GM19467 (cell line): ENCODE data around the gene SCARB1.
A peak's percentile ranks its signal among the peaks of the same experiment; 100 is the strongest.

Source experiments
- ATAC-seq: cut with Tn5 transposase; IDR thresholded peaks from one replicate; pipeline ENCODE4 v1.9.1; 2021; ENCODE audit warnings: mild to moderate bottlenecking, moderate library complexity; ENCODE audit not compliant: unreplicated experiment

SCARB1 gene

GRCh38 chr12:124865728-124866127 lies 2.1 kb upstream of the SCARB1 start:
- no peak for ATAC-seq

DNA sequence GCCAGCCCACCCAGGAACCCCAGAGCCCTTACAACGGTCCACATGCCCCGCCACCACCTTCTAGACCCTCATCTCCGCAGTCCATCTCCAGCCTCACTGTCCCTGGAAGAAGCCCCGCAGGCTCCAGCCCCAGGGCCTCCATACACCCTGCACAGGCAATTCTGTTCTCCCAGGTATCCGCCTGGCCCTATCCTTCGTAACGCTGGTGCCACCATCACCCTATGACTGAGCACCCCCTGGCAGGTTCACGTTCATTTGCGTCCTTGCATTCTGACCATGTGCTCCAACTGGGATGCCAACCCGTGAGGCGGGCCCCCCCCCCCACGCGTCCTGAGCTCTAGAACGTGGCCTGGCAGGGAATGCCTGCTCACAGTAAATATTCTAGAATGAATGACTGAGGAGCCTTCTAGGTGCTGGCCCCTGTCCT lies 675 bp upstream of the SCARB1 start:
- no peak for ATAC-seq

GRCh38 chr12:124862768-124863415 lies 772 bp downstream of the SCARB1 start:
- ATAC-seq = peak; percentile 14

- ATAC-seq = no peak
Observed at GRCh38 chr12:124861898-124862676, 1.6 kb downstream of the SCARB1 start.

DNA sequence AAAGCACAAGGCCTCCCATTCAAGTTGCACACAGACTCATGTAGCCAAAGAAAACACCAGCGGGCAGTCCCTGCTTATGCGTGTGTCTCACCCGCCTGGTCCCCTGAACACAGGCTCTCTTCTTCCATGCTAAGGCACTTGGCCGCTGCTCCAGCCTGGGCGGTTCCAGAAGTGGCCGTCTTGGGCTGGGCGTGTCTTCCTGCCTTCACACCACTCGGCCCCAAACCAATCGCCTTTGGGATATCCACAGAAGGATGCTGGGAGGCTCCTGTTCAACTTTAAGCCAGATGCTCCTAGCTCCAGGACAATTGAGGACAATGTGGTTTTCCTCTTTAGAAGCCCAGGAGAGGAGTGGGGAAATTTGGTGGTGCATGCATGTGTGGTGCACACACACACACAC lies 2.2 kb downstream of the SCARB1 start:
- no peak for ATAC-seq

DNA sequence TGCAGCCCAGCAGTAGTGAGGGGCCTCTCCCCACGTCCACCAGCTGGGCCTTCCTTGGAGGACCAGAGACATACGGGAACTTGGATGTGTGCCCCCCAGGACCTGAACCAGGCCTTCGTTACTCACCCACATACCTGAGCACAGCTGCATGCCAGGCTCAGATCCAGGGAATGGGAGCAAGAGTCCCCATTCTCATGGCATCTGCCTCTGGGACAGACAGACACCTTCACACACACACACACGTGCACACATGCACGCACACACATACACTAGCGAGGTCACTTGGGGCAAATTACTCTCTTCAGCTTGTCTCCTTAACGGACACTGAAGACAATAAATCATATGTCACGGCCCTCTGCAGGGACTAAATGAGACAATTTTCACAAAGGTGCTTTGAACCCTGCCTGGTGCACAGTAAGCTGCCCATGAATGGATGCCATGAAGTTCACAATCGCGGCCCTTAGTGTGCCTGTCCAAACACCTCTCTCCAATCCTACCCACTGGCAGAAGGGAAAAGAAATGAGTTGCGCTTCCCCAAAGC lies 5.7 kb downstream of the SCARB1 start:
- ATAC-seq = no peak

DNA sequence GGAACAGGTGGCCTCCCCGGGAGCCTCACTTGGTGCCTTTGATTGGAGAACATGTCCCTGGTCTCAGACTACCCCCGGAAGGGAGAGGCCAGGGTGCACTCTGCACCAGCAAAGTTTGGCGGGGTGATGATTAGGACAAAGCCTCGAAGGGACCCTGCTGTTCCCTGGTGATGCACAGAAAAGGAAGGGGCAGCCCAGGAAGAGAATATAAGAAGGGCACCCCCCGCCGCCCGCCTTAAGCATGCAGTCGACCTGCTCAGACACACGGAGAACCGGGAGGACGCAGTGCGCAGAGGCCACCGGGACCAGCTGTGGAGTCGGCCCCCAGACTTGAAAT lies 6.9 kb downstream of the SCARB1 start:
- ATAC-seq = no peak

GRCh38 chr12:124856132-124856841 lies 7.4 kb downstream of the SCARB1 start:
- no peak for ATAC-seq

GRCh38 chr12:124855275-124855957 lies 8.2 kb downstream of the SCARB1 start:
- no peak for ATAC-seq

DNA sequence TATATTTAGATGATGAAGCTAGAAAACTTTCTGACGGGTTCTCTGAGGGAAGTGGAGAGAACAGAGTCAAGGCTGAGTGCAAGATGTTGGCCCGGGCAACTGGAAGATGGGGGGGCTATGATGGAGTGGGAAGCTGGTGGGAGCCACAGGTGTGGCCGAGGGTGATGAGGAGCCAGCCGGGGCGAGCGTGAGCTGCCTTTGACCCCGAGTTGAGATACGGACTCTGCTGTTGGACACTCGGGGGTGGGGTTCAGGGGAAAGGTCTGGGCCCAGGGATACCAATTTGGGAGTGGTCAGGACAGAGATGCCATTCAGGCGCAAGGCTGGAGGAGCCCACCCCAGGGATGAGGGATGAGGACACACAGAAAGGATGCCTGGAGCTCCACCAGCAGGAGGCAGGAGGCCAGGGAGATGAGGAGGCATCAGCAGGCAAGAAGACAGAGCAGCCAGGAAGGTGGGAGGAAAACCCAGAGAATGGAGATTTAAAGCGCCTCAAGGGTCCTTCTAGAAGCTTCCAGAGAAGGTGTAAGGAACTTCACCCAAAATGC lies 9.0 kb downstream of the SCARB1 start:
- no peak for ATAC-seq

DNA sequence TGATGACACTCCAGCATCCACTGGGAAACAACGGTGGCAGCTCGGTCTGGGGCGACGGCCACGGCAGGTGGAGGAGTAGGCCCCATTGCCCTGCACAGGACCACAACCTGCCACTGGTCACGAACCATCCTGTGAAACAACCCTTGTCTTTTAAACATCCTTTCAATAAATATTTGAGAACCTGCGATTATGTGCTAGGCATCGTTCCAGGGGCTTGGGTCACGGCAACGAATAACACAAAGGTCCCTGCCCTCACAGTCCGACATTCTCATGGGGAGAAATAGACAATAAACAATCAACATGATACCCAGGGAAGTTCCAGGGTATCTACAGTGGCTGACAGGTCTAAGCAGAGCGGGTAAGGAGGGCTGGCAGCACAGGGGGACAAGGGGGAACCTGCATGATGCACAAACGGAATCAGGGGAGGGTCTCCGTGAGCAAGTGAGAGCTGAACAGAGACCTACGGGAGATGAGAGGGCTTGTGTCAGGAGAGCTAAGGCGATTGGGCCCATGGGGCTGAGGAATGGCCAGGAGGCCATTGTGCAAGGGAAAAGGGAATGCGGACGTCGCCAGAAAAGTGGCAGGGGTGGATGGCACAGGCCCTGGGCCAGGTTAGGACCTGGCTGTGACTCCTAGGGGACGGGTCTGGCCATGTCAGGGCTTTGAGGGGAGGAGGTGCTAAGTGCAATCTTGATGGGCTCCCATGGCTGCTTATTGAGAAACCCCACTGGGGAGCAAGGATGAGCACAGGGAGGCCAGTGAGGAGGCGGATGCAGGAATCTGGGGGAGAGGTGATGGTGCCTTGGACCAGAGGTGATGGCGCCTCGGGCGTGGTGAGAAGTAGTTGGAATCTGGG lies 9.7 kb downstream of the SCARB1 start:
- no peak for ATAC-seq

DNA sequence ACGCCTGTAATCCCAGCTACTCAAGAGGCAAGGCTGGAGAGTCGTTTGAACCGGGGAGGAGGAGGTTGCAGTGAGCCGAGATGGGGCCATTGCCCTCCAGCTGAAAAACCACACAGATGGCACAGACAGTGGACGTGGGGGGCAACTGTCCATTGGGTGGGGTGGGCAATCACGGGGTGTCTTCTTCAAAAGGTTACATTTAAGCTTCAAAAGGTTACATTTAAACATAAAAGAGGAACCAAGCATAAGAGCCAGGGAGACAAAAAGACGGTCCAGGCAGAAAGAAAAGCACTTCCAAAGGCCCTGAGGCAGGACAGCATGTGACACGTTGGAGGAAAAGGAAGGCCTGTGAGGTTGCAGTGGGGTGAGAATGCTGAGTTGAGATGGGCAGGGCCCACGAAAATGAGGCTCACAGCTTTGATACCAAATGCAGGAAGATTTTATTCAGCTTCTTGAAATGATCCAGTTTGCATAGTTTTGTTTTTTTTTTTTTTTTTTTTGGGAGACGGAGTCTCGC lies 10.7 kb downstream of the SCARB1 start:
- no peak for ATAC-seq

DNA sequence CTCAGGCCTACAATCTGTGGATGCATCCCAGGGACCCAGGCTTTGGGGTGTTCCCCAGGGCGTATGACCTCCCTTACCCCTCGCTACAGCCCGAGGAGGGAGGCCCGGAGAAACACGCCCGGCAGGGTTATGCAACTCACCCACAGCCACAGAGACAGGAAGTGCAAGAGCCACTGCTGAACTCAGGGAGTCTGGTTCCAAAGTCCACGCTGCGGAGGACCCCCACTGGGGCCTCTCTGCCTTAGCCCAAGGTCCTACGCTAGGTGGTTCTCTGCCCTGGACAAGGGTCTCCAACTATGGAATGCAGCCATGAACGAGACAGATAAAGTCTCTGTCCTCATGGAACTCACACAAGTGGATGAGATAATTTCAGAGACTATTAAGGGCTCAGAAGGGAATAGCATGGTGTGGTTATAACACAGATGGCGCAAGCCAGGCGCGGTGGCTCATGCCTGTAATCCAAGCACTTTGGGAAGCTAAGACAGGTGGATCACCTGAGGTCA lies 11.3 kb downstream of the SCARB1 start:
- ATAC-seq = no peak

- no peak for ATAC-seq
Observed at GRCh38 chr12:124851342-124851741, 12.3 kb downstream of the SCARB1 start.

DNA sequence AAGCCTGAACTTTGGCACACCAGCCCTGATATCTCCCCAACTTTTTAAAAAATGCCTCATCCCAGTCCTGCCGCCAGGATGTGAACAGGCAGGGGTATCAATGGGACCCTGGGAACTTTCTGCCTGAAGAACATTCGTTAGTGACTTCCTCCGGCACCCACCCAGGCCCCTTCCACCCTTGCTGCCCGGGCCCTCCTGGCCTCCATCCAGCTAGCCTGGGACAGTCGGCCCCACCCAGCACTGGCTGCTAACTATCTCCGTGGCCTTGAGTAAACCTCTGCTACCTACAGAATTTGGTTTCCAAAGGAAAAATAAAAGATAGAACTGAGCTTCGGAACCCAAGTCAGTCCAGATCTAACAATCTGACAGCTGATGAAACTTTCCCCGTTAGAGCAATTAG lies 14.3 kb downstream of the SCARB1 start:
- no peak for ATAC-seq

- ATAC-seq = no peak
Observed at GRCh38 chr12:124848621-124849380, 14.9 kb downstream of the SCARB1 start.

GRCh38 chr12:124847113-124848074 lies 16.3 kb downstream of the SCARB1 start:
- no peak for ATAC-seq
